HG03060 (cell line): ENCODE measurements around the gene SETD5.

Source experiments
- ATAC-seq: cut with Tn5 transposase; IDR thresholded peaks from one replicate; pipeline ENCODE4 v1.9.1; 2021; ENCODE audit warnings: low read depth, moderate number of reproducible peaks; ENCODE audit not compliant: unreplicated experiment

The SETD5 gene

GRCh38 chr3:9397332-9397905 lies at the start of gene SETD5:
Gene SETD5, plus strand, starts transcription at chr3:9397615. Its CDS starts 31,324 bp downstream, at chr3:9428939.
- peak; percentile 14 for ATAC-seq

- no peak for ATAC-seq
These were observed 49.5 kb upstream of the SETD5 start for GRCh38 chr3:9347887-9348286.

DNA sequence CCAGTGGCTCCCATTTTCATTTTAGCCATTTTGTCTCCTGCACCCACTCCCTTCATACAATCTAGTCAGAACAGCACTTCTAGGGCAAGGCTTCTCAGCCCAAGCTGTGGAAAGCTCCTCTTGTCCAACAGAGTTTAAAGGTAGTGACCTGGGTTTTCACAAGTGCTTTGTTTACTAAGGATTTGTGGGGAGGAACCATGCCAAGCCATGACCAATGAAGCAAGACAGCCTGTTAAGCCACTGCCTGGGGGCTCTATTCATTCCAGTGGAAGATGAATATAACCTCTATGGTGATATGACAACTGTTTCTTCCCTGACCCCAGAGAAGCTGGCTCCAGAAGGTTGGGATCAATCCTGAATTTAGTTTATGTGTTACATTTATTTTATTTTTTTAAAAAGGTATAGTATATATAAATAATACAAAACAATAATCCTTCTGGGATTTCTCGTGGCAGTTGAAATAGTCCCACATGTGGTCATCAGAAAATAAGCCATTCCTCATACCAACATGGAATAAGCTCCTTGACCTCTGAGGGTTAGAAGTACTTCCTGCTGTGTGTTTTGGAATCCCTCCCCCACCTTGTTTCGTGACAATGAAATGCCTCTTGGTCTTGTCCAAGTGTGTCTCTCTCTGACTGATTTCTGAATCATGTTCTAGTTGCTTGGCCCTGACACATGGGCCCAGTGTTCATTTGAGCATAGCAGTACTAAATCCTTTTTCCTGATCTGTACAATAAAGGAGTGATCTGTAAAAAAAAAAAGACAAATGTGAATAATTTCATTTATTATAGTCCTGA lies 47.9 kb upstream of the SETD5 start:
- no peak for ATAC-seq

- ATAC-seq, result no peak
These were observed 45.7 kb upstream of the SETD5 start for GRCh38 chr3:9351709-9352126.

DNA sequence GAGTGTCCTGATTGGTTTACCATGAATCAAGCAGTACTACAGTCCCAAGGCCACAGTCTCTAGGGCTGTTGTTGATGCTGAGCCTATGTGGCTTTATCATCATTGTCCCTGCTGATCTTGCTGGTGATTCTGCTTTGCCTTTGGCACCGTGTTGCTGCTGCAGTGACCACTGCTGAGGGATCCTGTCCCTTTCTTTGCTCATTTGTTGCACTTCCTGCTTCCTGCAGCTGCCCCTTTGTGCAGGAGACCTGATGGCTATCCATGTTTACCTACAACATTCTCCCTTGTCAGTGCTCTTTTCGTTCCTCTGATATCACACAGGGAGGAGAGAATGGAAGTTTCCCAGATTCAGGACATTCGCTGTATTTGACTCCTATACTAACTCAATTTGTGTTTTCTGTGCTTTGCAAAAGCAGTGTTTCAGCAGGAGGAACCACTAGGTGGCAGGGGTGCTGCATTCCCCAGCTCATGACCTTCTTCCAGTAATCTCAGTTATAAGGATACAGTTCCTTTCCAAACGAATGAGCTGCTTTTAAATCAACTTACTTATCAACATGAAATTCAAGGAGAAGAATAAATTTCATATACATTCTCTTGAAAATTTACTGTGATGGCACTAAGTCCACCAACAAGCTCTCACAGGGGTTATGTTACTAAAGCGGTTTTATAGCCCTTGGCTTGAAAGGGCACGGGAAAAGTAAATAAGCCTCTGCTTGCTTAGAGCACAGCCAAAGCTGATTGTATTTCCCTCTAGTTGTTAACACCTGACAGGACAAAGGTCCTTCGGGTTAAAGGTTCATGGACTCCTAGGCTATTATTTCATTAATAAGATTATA lies 44.3 kb upstream of the SETD5 start:
- no peak for ATAC-seq

GRCh38 chr3:9361691-9362388 lies 35.6 kb upstream of the SETD5 start:
- no peak for ATAC-seq

- ATAC-seq, result peak; percentile 84
These were observed 34.5 kb upstream of the SETD5 start, which contains the start of gene THUMPD3 for GRCh38 chr3:9362731-9363530. Gene THUMPD3, plus strand, starts transcription at chr3:9363054. Its CDS starts 2,015 bp downstream, at chr3:9365069.

GRCh38 chr3:9369508-9369907 lies 27.9 kb upstream of the SETD5 start:
- no peak for ATAC-seq

DNA sequence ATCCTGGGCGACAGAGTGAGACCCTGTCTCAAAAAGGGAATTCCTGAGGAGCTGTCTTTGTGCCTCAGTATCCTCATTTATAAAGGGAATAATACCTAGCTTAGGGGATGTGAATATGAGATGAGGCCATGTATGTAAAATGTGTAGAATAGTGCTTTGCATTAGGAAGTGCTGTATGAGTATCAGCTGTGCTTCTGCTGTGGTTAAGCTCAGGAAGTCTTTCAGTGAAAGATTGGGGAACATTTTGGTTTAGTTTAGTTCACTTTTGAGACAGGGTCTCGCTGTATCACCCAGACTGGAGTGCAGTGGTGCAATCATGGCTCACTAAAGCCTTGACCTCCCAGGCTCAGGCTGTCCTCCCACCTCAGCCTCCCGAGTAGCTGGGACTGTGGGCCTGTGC lies 23.9 kb upstream of the SETD5 start:
- ATAC-seq, result no peak

DNA sequence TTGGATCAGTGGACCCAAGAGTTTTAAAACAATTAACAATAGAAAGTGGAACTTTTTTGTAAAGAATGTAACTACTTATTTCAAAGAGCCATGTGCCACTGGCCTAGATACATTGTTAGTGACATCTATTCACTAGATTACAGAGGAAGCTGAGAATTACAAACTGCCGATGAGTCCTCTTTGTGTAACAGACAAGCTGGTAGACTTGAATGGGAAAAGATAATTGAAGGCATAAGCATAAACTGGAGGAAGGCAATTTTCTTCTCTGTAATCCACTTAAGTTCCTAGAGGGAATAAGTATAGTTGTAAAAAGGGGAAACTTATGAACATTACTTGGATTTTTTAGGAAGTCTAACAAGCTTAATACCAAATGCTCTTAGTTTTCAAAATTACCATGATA lies 19.4 kb upstream of the SETD5 start:
- ATAC-seq, result no peak

GRCh38 chr3:9379327-9379726 lies 18.1 kb upstream of the SETD5 start:
- no peak for ATAC-seq

DNA sequence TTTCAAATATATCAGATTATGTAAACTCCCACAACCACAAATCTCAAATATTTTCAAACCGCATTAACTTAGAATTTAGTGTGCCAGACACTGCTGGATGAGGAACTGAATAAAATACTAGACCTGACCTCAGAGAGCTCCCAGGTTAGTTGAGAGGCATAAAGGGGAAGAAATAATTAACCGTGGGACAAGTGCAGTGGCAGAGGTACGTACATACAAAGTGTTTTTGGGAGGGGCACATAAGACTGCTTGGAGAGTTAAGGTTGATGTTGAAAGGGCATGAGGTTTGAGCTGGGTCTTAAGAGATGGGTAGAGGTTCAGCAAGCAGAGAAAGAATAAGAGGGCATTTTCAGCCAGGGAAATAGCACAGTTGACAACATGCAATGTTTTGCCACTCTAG lies 17.4 kb upstream of the SETD5 start:
- no peak for ATAC-seq

DNA sequence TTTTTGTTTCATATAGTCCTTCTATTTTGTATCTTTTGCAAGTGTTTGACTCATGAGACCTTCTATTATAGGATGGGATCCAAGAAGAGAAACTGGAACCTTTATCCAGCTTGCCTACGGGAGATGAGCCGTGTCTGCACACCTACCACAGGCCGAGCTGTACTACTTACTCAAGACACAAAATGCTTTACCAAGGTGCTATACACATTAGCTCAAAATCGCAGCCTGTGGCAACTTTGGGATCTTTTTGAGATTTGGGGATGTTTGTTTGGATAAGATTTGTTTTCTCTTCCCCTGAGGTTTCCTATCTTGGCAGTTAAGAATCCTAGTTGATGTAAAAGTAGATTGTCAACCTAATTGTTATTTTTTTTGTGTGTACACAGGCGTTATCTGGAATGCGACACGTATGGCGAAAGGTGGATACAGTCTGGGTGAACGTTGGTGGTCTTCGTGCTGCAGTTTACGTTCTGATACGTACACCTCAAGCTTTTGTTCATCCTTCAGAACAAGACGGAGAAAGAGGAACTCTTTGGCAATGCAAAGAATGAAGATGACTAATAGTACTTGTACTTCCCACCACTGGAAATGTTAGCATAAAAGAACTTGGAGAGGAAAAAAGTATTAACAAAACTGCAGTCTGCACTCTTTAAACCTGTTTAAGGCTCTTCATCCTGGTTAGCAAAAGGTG lies 13.1 kb upstream of the SETD5 start:
- no peak for ATAC-seq

GRCh38 chr3:9385187-9386077 lies 12.0 kb upstream of the SETD5 start:
- no peak for ATAC-seq

- ATAC-seq, result no peak
These were observed 11.3 kb upstream of the SETD5 start for GRCh38 chr3:9386078-9386459.

DNA sequence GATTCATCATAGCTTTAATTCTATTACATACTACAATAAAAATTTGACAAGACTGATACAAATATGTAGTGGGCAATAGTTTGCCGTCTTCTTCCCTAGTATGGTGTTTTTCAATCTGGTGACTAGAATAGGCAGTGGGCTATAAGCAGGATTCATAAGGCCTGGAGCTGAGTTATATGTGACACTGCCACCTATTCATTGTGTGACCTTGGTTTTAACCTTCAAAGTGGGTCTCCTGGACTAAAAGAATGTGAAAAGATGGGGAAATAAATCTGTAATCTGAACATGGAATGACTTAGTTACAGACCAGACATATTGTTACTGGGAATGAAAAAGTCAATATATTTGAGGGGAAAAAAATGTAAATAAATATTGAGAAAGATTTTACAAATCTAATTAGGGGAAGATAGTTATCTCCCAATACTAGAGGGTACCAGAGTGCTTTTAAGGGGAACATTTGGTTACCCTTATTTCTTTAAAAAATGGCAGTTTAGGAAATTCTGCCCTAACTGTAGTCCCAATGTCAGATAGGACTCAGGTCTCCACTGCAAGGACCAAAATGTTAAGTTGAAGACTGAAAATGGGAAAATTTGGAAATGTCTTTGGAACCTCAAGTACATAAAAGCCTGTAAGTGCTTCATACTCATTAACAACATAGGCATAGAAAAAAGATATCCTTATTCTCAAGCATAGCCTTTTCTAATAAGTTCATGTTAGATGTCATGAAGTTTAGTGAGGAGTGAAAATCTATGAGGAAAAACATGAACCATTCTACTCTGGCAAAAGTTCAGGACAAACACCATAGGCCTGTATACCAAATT lies 10.7 kb upstream of the SETD5 start:
- no peak for ATAC-seq

DNA sequence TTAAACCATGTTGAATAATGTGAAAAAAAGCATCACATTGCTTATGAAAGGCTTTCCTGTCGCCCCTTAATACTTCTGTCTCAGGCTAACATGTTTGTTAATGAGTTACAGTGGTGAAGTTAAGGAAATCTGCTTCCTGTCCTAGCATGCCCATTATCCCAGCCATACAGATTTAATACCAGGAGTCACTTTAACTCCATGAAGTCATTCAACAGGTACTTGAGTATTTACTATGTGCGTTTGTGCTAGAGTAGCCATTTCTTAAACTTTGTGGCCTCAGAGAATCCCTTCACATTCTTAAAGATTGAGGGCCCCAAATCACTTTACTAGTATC lies 10.1 kb upstream of the SETD5 start:
- no peak for ATAC-seq

DNA sequence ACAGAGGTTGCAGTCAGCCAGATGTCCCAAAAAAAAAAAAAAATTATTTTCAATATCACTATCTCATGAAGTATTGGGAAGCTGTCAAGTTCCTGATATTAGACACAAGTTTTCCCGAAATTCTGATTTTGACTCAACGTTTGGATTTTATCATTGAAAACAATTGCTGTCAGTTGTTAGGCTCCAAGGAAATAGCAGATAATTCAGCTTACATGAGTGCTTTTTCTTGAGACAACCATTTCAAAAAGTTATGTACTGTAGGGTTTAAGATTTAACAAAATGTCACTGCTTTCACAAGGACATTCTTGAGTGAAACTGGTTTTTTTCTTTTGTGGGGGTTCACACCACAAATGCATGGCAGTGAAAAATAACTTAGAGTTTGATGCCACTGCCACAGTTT lies 9.3 kb upstream of the SETD5 start:
- no peak for ATAC-seq
